Esophagus muscularis mucosa (tissue), 4 donors: ENCODE results near the gene HK3.

Experiments used
- EP300 ChIP-seq: sonication (generic); formaldehyde crosslinking; IDR thresholded peaks from one replicate; pipeline ENCODE4 v1.6.1; 2017; ENCODE audit warnings: antibody characterized with exemption
- POLR2A ChIP-seq: fragments of 450-650 bp; IDR thresholded peaks from one replicate; pipeline ENCODE4 v1.6.1; 2017; ENCODE audit warnings: antibody characterized with exemption, moderate library complexity, mild to moderate bottlenecking, low read depth
- TF ChIP-seq, protein P1 (sequence below), 3 experiments: fragments of 200-600 bp in 2 of 3; fragments of 450-650 bp in 1 of 3; sonication (generic) in 2 of 3; IDR thresholded peaks; one replicate each; pipeline ENCODE4 v1.5.1; 2017 to 2019; ENCODE audit warnings: antibody characterized with exemption in 3 of 3, mild to moderate bottlenecking in 2 of 3, moderate library complexity in 1 of 3

DNA sequence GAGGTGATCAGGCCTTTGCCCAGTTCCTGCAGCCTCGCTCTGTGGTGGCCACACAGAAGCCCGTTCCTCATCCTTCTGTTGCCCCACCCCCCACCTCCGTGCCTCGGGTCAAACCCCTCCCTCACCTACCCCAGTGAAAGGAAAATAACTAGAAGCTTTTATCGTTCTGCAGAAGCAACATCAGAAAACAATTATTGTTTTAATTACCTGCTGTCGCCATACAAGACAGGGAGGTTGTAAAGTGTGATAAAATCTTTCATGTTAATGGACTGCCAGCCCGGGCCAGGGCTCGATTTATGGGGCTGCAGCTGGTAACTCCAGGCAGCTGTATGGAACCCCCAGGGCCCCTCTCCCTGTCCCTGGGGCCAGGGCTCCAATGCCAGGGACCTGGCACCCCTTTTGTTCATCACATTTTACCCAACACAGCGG, 68.1 kb downstream of the HK3 start:
- TF ChIP-seq, protein P1, sequence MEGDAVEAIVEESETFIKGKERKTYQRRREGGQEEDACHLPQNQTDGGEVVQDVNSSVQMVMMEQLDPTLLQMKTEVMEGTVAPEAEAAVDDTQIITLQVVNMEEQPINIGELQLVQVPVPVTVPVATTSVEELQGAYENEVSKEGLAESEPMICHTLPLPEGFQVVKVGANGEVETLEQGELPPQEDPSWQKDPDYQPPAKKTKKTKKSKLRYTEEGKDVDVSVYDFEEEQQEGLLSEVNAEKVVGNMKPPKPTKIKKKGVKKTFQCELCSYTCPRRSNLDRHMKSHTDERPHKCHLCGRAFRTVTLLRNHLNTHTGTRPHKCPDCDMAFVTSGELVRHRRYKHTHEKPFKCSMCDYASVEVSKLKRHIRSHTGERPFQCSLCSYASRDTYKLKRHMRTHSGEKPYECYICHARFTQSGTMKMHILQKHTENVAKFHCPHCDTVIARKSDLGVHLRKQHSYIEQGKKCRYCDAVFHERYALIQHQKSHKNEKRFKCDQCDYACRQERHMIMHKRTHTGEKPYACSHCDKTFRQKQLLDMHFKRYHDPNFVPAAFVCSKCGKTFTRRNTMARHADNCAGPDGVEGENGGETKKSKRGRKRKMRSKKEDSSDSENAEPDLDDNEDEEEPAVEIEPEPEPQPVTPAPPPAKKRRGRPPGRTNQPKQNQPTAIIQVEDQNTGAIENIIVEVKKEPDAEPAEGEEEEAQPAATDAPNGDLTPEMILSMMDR (IDR thresholded peaks at IDR 0.05), result no peak
- no peak for TF ChIP-seq EP300
- TF ChIP-seq POLR2A, result no peak
